ENCODE measurements around the gene C2CD4C.

Gene C2CD4C

DNA sequence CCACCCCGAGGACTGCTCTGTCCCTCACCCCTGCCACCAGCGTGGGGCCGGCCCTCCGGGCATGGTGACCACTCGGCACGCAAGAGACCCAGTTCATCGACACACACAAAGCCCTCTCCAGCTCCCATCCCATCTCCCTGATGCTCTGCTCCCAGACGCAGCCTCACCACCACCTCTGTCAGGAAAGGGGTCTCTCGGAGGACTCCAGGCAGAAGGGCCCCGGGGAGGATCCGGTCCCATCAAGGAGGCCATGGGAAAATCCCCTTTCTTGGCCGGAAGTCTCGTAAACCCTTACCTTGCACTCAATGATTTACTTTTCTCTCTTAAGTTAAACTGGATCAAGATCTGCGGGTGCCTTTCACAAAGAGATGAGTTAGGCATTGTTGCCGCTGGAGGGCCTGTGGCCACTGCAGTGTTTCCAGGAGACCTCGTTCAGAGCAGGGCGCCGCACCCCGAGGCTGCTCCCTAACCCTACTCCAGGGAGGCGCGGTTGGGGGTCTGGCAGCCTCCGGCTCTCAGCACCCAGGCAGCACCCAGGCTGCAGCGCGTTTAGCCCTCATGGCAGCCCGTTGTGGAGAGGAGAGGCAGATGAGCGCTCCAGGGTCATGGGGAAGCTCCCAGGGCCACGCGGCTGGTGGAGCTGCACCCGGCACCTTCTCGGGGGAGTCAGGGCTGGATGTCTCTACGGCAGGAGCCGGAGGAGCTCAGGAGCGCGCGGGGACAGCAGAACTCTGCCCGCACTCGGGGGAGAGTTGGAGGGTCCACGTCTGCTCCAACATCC, 31.0 kb downstream of the C2CD4C start:
- H3K27me3 ChIP-seq (ENCODE audit: insufficient read depth, low read length), result no peaks in the 10 kb centered on the region

DNA sequence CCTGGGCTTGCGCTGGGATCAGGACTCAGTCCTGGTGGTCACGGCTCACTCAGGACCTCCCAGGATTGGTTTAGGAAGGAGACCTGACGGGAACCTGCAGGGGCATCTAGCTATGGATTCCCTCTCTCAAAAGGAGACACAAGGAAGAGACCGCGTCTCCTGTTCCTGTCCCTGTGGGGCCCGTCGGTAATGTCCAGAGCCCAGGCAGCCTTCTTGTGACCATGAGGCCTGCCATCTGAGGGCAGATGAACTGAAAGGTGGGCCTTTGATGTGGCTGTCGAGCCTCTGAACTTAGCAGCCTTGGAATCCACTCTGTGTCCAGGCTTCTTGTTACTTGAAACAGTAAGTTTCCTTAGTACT, 32.9 kb downstream of the C2CD4C start:
- Histone ChIP-seq H4K20me1 (ENCODE audit: insufficient read depth, low read length) (no peaks in the 10 kb centered on the region), H3K4me2 (ENCODE audit: low read length) (no peak overlapping the region), H3K36me3 (ENCODE audit: insufficient read depth, low read length) (no peaks in the 10 kb centered on the region), H3K27me3 (ENCODE audit: insufficient read depth, low read length) (no peaks in the 10 kb centered on the region), H3K4me1 (ENCODE audit: insufficient read depth, low read length, severe bottlenecking) (peaks cover 7% of the 10 kb centered on the region), H2AFZ (ENCODE audit: low read length) (no peak overlapping the region), H3K4me3 (ENCODE audit: low read depth, low read length, poor library complexity, severe bottlenecking) (no peak overlapping the region), H3K9ac (ENCODE audit: low read length) (no peak overlapping the region), H3F3A (ENCODE audit: insufficient read depth, low read length) (no peaks in the 10 kb centered on the region), H3K79me2 (ENCODE audit: insufficient read depth, low read length) (no peaks in the 10 kb centered on the region), H3K9me2 (ENCODE audit: low read depth, low read length) (no peaks in the 10 kb centered on the region), H3K27ac (ENCODE audit: low read depth, low read length, poor library complexity, severe bottlenecking) (no peak overlapping the region), H3K9me3 (ENCODE audit: low read length) (no peaks in the 10 kb centered on the region)
- TF ChIP-seq, protein P1, sequence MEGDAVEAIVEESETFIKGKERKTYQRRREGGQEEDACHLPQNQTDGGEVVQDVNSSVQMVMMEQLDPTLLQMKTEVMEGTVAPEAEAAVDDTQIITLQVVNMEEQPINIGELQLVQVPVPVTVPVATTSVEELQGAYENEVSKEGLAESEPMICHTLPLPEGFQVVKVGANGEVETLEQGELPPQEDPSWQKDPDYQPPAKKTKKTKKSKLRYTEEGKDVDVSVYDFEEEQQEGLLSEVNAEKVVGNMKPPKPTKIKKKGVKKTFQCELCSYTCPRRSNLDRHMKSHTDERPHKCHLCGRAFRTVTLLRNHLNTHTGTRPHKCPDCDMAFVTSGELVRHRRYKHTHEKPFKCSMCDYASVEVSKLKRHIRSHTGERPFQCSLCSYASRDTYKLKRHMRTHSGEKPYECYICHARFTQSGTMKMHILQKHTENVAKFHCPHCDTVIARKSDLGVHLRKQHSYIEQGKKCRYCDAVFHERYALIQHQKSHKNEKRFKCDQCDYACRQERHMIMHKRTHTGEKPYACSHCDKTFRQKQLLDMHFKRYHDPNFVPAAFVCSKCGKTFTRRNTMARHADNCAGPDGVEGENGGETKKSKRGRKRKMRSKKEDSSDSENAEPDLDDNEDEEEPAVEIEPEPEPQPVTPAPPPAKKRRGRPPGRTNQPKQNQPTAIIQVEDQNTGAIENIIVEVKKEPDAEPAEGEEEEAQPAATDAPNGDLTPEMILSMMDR (IDR thresholded peaks at IDR 0.05; ENCODE audit: low read length), result no peak

More for the DNA sequence above, 31.0 kb downstream of the C2CD4C start:
- no peaks in the 10 kb centered on the region for H3K36me3 ChIP-seq (ENCODE audit: insufficient read depth, low read length)
- H3K4me1 ChIP-seq (ENCODE audit: insufficient read depth, low read length, severe bottlenecking), result peaks cover 6% of the 10 kb centered on the region
- H3K9me2 ChIP-seq (ENCODE audit: low read depth, low read length), result no peaks in the 10 kb centered on the region
- H3K27ac ChIP-seq (ENCODE audit: low read depth, low read length, poor library complexity, severe bottlenecking), result no peak overlapping the region
- no peak overlapping the region for H3K9ac ChIP-seq (ENCODE audit: low read length)
- H3K4me3 ChIP-seq (ENCODE audit: low read depth, low read length, poor library complexity, severe bottlenecking), result no peak overlapping the region
- H3K79me2 ChIP-seq (ENCODE audit: insufficient read depth, low read length), result no peaks in the 10 kb centered on the region
- H4K20me1 ChIP-seq (ENCODE audit: insufficient read depth, low read length), result no peaks in the 10 kb centered on the region
- no peaks in the 10 kb centered on the region for H3K9me3 ChIP-seq (ENCODE audit: low read length)
- no peaks in the 10 kb centered on the region for H3F3A ChIP-seq (ENCODE audit: insufficient read depth, low read length)
- no peak for TF ChIP-seq EZH2 (IDR thresholded peaks at IDR 0.05; ENCODE audit: borderline replicate concordance, low read length)
- TF ChIP-seq, protein P1 (IDR thresholded peaks at IDR 0.05; ENCODE audit: low read length), result no peak
- no peak overlapping the region for H2AFZ ChIP-seq (ENCODE audit: low read length)
- no peak overlapping the region for H3K4me2 ChIP-seq (ENCODE audit: low read length)

DNA sequence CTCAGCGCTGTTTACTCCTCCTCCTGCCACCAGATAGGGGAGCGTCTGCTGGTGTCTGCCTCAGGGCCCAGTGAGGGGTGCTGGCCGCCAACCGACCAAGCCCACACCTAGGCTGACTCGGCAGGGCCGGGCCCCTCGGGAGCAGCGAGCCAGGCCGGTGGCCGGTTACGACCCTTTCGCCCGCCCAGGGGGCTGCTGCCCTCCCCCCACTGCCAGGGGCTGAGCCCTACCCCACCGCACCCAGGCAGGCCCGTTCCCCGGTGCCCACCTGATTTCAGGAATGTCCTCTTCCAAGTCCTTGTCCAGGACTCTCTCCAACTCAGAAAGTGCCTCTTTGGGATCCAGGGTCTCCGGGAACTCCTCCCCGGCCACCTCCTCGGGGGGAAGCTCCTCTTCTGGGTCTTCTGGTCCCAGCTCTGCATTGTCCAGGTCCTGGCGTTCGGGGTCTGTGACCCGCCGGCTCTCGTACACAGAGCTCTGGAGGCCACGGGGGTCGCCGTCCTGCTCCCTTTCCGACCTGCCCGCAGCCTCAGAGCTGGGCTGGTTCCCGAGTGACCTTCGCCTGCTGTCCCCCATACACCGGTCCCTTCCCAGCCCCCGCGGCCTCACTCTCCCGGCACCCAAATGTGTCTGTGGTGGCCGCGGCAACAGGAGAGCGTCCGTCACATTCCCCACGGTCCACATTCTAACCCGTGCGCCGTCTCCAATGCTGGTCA, 33.4 kb downstream of the C2CD4C start:
- no peaks in the 10 kb centered on the region; the same call in 1 of the 2 replicates for H3K27me3 ChIP-seq (ENCODE audit: insufficient read depth, low read length)
- TF ChIP-seq, protein P1 (IDR thresholded peaks at IDR 0.05; ENCODE audit: low read length), result no peak
- TF ChIP-seq EZH2 (IDR thresholded peaks at IDR 0.05; ENCODE audit: borderline replicate concordance, low read length), result no peak

More for the DNA sequence above, 33.4 kb downstream of the C2CD4C start:
- no peak overlapping the region for H3K27ac ChIP-seq (ENCODE audit: low read depth, low read length, poor library complexity, severe bottlenecking)
- no peak overlapping the region for H3K4me3 ChIP-seq (ENCODE audit: low read depth, low read length, poor library complexity, severe bottlenecking)
- H3K4me2 ChIP-seq (ENCODE audit: low read length), result no peak overlapping the region
- no peak overlapping the region for H2AFZ ChIP-seq (ENCODE audit: low read length)
- H3K9me3 ChIP-seq (ENCODE audit: low read length), result no peaks in the 10 kb centered on the region
- no peak overlapping the region for H3K9ac ChIP-seq (ENCODE audit: low read length)
- no peaks in the 10 kb centered on the region for H3K79me2 ChIP-seq (ENCODE audit: insufficient read depth, low read length)
- peaks cover 7% of the 10 kb centered on the region for H3K4me1 ChIP-seq (ENCODE audit: insufficient read depth, low read length, severe bottlenecking)
- no peaks in the 10 kb centered on the region for H3K36me3 ChIP-seq (ENCODE audit: insufficient read depth, low read length)
- no peaks in the 10 kb centered on the region for H3F3A ChIP-seq (ENCODE audit: insufficient read depth, low read length)
- H4K20me1 ChIP-seq (ENCODE audit: insufficient read depth, low read length), result no peaks in the 10 kb centered on the region
- H3K9me2 ChIP-seq (ENCODE audit: low read depth, low read length), result no peaks in the 10 kb centered on the region

Measured in OCI-LY1 (cell line).